Ishikawa (cell line): Measurements from ENCODE around the gene ESYT1.

Source experiments
- EP300 ChIP-seq: IDR thresholded peaks from 2 replicates; pipeline ENCODE4 v1.6.1; 2012; ENCODE audit warnings: borderline replicate concordance
- MAX ChIP-seq: IDR thresholded peaks from 2 replicates; pipeline ENCODE4 v1.6.1; 2012
- NFIC ChIP-seq: IDR thresholded peaks from 2 replicates; pipeline ENCODE4 v1.6.1; 2012
- RAD21 ChIP-seq: IDR thresholded peaks from 2 replicates; pipeline ENCODE4 v1.6.1; 2012; ENCODE audit warnings: low read depth
- USF1 ChIP-seq: IDR thresholded peaks from 2 replicates; pipeline ENCODE4 v1.6.1; 2012

GRCh38 chr12:56158029-56158925, 30.2 kb downstream of the ESYT1 start, which contains the start of gene MYL6:
- TF ChIP-seq RAD21 (no peak), NFIC (no peak; the same call in 1 of the 2 replicates), USF1 (no peak), MAX (no peak), EP300 (0 out of 2 replicates have a peak, but pooled peaks have one; percentile 22)
